Measurements from ENCODE around the gene KRTAP3-3.

The KRTAP3-3 gene

GRCh38 chr17:41009301-41009760, 15.4 kb upstream of the KRTAP3-3 start:
- no peaks in the 10 kb centered on the region for H3K9me3 ChIP-seq (ENCODE audit: insufficient read depth, low read depth, low read length)
- no peaks in the 10 kb centered on the region for H3K4me1 ChIP-seq (ENCODE audit: insufficient read depth, low read length, poor library complexity, severe bottlenecking)
- H3K79me2 ChIP-seq (ENCODE audit: insufficient read depth, low read length) = no peaks in the 10 kb centered on the region
- no peaks in the 10 kb centered on the region for H3K27me3 ChIP-seq (ENCODE audit: insufficient read depth, low read length, poor library complexity, severe bottlenecking)
- no peak overlapping the region for H3K9ac ChIP-seq (ENCODE audit: low read depth, low read length, poor library complexity, severe bottlenecking)
- H3K4me3 ChIP-seq (ENCODE audit: low read length, poor library complexity, severe bottlenecking) = no peak overlapping the region
- no peaks in the 10 kb centered on the region for H3F3A ChIP-seq (ENCODE audit: low read depth)
- no peak overlapping the region for H2AFZ ChIP-seq (ENCODE audit: low read length)
- no peaks in the 10 kb centered on the region for H4K20me1 ChIP-seq (ENCODE audit: insufficient read depth, low read length, poor library complexity, severe bottlenecking)
- no peak for TF ChIP-seq EZH2phosphoT487 (IDR thresholded peaks at IDR 0.05; ENCODE audit: borderline replicate concordance)
- no peak for TF ChIP-seq CTCF (conservative IDR thresholded peaks at IDR 0.05; ENCODE audit: low read length)
- no peak overlapping the region for H3K4me2 ChIP-seq (ENCODE audit: low read depth, low read length, poor library complexity, severe bottlenecking)
- H3K36me3 ChIP-seq (ENCODE audit: insufficient read depth, low read length) = no peaks in the 10 kb centered on the region
- no peaks in the 10 kb centered on the region for H3K9me2 ChIP-seq (replicated peaks; ENCODE audit: low read depth, low read length)

- no peaks in the 10 kb centered on the region for H4K20me1 ChIP-seq (ENCODE audit: insufficient read depth, low read length, poor library complexity, severe bottlenecking)
- H3K9me2 ChIP-seq (replicated peaks; ENCODE audit: low read depth, low read length) = no peaks in the 10 kb centered on the region
- no peak within 1 kb of the TSS for H3K4me2 ChIP-seq (ENCODE audit: low read depth, low read length, poor library complexity, severe bottlenecking)
- no peaks in the 10 kb centered on the region for H3K27me3 ChIP-seq (ENCODE audit: insufficient read depth, low read length, poor library complexity, severe bottlenecking)
- no peak within 1 kb of the TSS for H3K4me3 ChIP-seq (ENCODE audit: low read length, poor library complexity, severe bottlenecking)
- TF ChIP-seq EZH2phosphoT487 (IDR thresholded peaks at IDR 0.05; ENCODE audit: borderline replicate concordance) (no peak), CTCF (conservative IDR thresholded peaks at IDR 0.05; ENCODE audit: low read length) (no peak)
- H3F3A ChIP-seq (ENCODE audit: low read depth) = no peaks in the 10 kb centered on the region
- H3K9me3 ChIP-seq (ENCODE audit: insufficient read depth, low read depth, low read length) = no peaks in the 10 kb centered on the region
- no peaks in the 10 kb centered on the region for H3K79me2 ChIP-seq (ENCODE audit: insufficient read depth, low read length)
- H3K36me3 ChIP-seq (ENCODE audit: insufficient read depth, low read length) = no peaks in the 10 kb centered on the region
- H3K9ac ChIP-seq (ENCODE audit: low read depth, low read length, poor library complexity, severe bottlenecking) = no peak within 1 kb of the TSS
- no peaks in the 10 kb centered on the region for H3K4me1 ChIP-seq (ENCODE audit: insufficient read depth, low read length, poor library complexity, severe bottlenecking)
- H2AFZ ChIP-seq (ENCODE audit: low read length) = no peak within 1 kb of the TSS
Measured at GRCh38 chr17:41008811-41009210, 14.8 kb upstream of the KRTAP3-3 start, which contains the start of gene KRTAP3-1. TSS of gene KRTAP3-1 (minus strand) at chr17:41009128. CDS start at chr17:41009074, 54 bp downstream.

- no peaks in the 10 kb centered on the region for H3K4me1 ChIP-seq (ENCODE audit: insufficient read depth, low read length, poor library complexity, severe bottlenecking)
- no peak overlapping the region for H3K4me3 ChIP-seq (ENCODE audit: low read length, poor library complexity, severe bottlenecking)
- no peaks in the 10 kb centered on the region for H3K9me2 ChIP-seq (replicated peaks; ENCODE audit: low read depth, low read length)
- TF ChIP-seq CTCF (conservative IDR thresholded peaks at IDR 0.05; ENCODE audit: low read length) (no peak), EZH2phosphoT487 (IDR thresholded peaks at IDR 0.05; ENCODE audit: borderline replicate concordance) (no peak)
- H3K27me3 ChIP-seq (ENCODE audit: insufficient read depth, low read length, poor library complexity, severe bottlenecking) = no peaks in the 10 kb centered on the region
- H3K9ac ChIP-seq (ENCODE audit: low read depth, low read length, poor library complexity, severe bottlenecking) = no peak overlapping the region
- H3K79me2 ChIP-seq (ENCODE audit: insufficient read depth, low read length) = no peaks in the 10 kb centered on the region
- H4K20me1 ChIP-seq (ENCODE audit: insufficient read depth, low read length, poor library complexity, severe bottlenecking) = no peaks in the 10 kb centered on the region
- H3K9me3 ChIP-seq (ENCODE audit: insufficient read depth, low read depth, low read length) = no peaks in the 10 kb centered on the region
- H3F3A ChIP-seq (ENCODE audit: low read depth) = no peaks in the 10 kb centered on the region
- H3K36me3 ChIP-seq (ENCODE audit: insufficient read depth, low read length) = no peaks in the 10 kb centered on the region
- no peak overlapping the region for H3K4me2 ChIP-seq (ENCODE audit: low read depth, low read length, poor library complexity, severe bottlenecking)
- H2AFZ ChIP-seq (ENCODE audit: low read length) = no peak overlapping the region
Measured at GRCh38 chr17:41004397-41004796, 10.4 kb upstream of the KRTAP3-3 start.

All from Loucy (cell line).